IMR-90 (cell line): ENCODE measurements around the gene GSG1L. TPM values are rescaled to one million over a fixed set of nuclear protein-coding genes. Genes with fewer than 3 reads are reported as not detected.

ENCODE experiments used
- ATAC-seq: fragments of 200-7000 bp; cut with Tn5 transposase; 2 replicates; pipeline ENCODE4 v1.9.1; 2020; ENCODE audit warnings: low read depth, mild to moderate bottlenecking, moderate library complexity
- BruUV-seq: library from RNA; stranded (reverse); fragments of 400-500 nt; replicated peaks from 2 replicates; lab custom pipeline; 2021; lab: Mats Ljungman, UMichigan
- CTCF ChIA-PET: fragments of 300-600 bp; formaldehyde crosslinking; extraction: SDS; loops from one replicate; lab custom pipeline; 2021; ENCODE audit warnings: antibody characterized with exemption; lab: Yijun Ruan, JAX
- POLR2A ChIA-PET: fragments of 300-600 bp; sonication (Branson Sonifier 250); formaldehyde crosslinking; loops from one replicate; lab custom pipeline; 2022; ENCODE audit warnings: antibody characterized with exemption; ENCODE audit not compliant: unreplicated experiment; lab: Charles Lee
- DNase-seq: peaks from one replicate; pipeline ENCODE4 v3.0.0; 2013
- H2AFZ ChIP-seq: replicated peaks from 2 replicates; pipeline ENCODE3; 2013; ENCODE audit warnings: low read length, mild to moderate bottlenecking; ENCODE audit not compliant: poor library complexity
- H2AK5ac ChIP-seq: 2 replicates; pipeline ENCODE4 v1.6.1; 2013; ENCODE audit warnings: low read depth, low read length, inconsistent platforms
- H2AK9ac ChIP-seq: replicated peaks from 2 replicates; pipeline ENCODE3; 2013; ENCODE audit warnings: mild to moderate bottlenecking, low read depth, low read length, moderate library complexity; ENCODE audit not compliant: poor library complexity
- H2BK120ac ChIP-seq: 2 replicates; pipeline ENCODE4 v1.6.1; 2013; ENCODE audit warnings: low read depth, low read length, inconsistent platforms
- H2BK15ac ChIP-seq: 3 replicates; pipeline ENCODE4 v1.6.1; 2013; ENCODE audit warnings: low read depth, low read length, inconsistent platforms
- H2BK20ac ChIP-seq: 2 replicates; pipeline ENCODE4 v1.6.1; 2013; ENCODE audit warnings: low read depth, mild to moderate bottlenecking, inconsistent platforms, low read length, moderate library complexity
- H2BK5ac ChIP-seq: 2 replicates; pipeline ENCODE4 v1.6.1; 2013; ENCODE audit warnings: mild to moderate bottlenecking, low read depth, low read length, inconsistent platforms; ENCODE audit not compliant: poor library complexity, severe bottlenecking
- H3K14ac ChIP-seq: replicated peaks from 2 replicates; pipeline ENCODE4 v1.6.1; 2013; ENCODE audit warnings: low read depth, low read length, inconsistent platforms
- H3K18ac ChIP-seq: 2 replicates; pipeline ENCODE4 v1.6.1; 2013; ENCODE audit warnings: low read depth, low read length, control low read depth
- H3K23ac ChIP-seq: 2 replicates; pipeline ENCODE4 v1.6.1; 2013; ENCODE audit warnings: low read depth, low read length, inconsistent platforms
- H3K27ac ChIP-seq: 2 replicates; pipeline ENCODE4 v1.5.1; 2013; ENCODE audit warnings: mild to moderate bottlenecking, control low read depth, low read length; ENCODE audit not compliant: insufficient read depth
- H3K27me3 ChIP-seq: 2 replicates; pipeline ENCODE4 v1.6.1; 2013; ENCODE audit warnings: low read length; ENCODE audit not compliant: control insufficient read depth, insufficient read depth
- H3K36me3 ChIP-seq: 2 replicates; pipeline ENCODE4 v1.6.1; 2013; ENCODE audit warnings: low read length, mixed read lengths; ENCODE audit not compliant: control insufficient read depth, insufficient read depth
- H3K4ac ChIP-seq: 2 replicates; pipeline ENCODE4 v1.6.1; 2013; ENCODE audit warnings: low read depth, low read length, inconsistent platforms
- H3K4me1 ChIP-seq: 2 replicates; pipeline ENCODE4 v1.6.1; 2013; ENCODE audit warnings: low read length, mixed read lengths; ENCODE audit not compliant: control insufficient read depth, insufficient read depth
- H3K4me2 ChIP-seq: 2 replicates; pipeline ENCODE4 v1.6.1; 2013; ENCODE audit warnings: low read depth, mild to moderate bottlenecking, control low read depth, low read length, moderate library complexity
- H3K4me3 ChIP-seq: 2 replicates; pipeline ENCODE4 v1.5.1; 2013; ENCODE audit warnings: low read depth, mild to moderate bottlenecking, control low read depth, low read length, moderate library complexity; ENCODE audit not compliant: insufficient read depth
- H3K56ac ChIP-seq: 2 replicates; pipeline ENCODE4 v1.6.1; 2013; ENCODE audit warnings: low read length, inconsistent platforms; ENCODE audit not compliant: insufficient read depth; ENCODE audit errors: extremely low read depth
- H3K79me1 ChIP-seq, 2 experiments: 2 replicates each; pipeline ENCODE4 v1.6.1; 2013; ENCODE audit warnings: low read length in 2 of 2, inconsistent platforms in 1 of 2, low read depth in 1 of 2
- H3K9ac ChIP-seq: 2 replicates; pipeline ENCODE4 v1.6.1; 2013; ENCODE audit warnings: low read depth, low read length, control low read depth
- H3K9me1 ChIP-seq: 2 replicates; pipeline ENCODE4 v1.6.1; 2013; ENCODE audit warnings: low read length, inconsistent platforms; ENCODE audit not compliant: insufficient read depth
- H3K9me3 ChIP-seq: 2 replicates; pipeline ENCODE4 v1.6.1; 2013; ENCODE audit warnings: low read length; ENCODE audit not compliant: control insufficient read depth, insufficient read depth
- H4K20me1 ChIP-seq: 2 replicates; pipeline ENCODE4 v1.6.1; 2013; ENCODE audit warnings: low read length, inconsistent platforms; ENCODE audit not compliant: insufficient read depth
- H4K5ac ChIP-seq: 2 replicates; pipeline ENCODE4 v1.6.1; 2013; ENCODE audit warnings: mild to moderate bottlenecking, low read depth, low read length, control low read depth
- H4K8ac ChIP-seq, 2 experiments: 2 replicates each; pipeline ENCODE4 v1.6.1; 2013; ENCODE audit warnings: low read depth in 2 of 2, low read length in 2 of 2, control low read depth in 1 of 2, inconsistent platforms in 1 of 2
- H4K91ac ChIP-seq: 2 replicates; pipeline ENCODE4 v1.6.1; 2013; ENCODE audit warnings: low read depth, low read length, inconsistent platforms; ENCODE audit not compliant: insufficient read depth
- BHLHE40 ChIP-seq: fragments of 150-350 bp; IDR thresholded peaks from 2 replicates; pipeline ENCODE4 v1.6.1; 2016; ENCODE audit warnings: mild to moderate bottlenecking, low read depth, low read length
- CEBPB ChIP-seq: IDR thresholded peaks from 2 replicates; pipeline ENCODE4 v1.6.1; 2012; ENCODE audit warnings: low read depth, low read length, improper control_type of control experiment
- CHD1 ChIP-seq: IDR thresholded peaks from 2 replicates; pipeline ENCODE4 v1.6.1; 2012; ENCODE audit warnings: low read depth, low read length, improper control_type of control experiment
- FOS ChIP-seq: fragments of 150-350 bp; IDR thresholded peaks from 2 replicates; pipeline ENCODE4 v1.6.1; 2016; ENCODE audit warnings: low read depth, low read length
- MAFK ChIP-seq: IDR thresholded peaks from 2 replicates; pipeline ENCODE4 v1.6.1; 2012; ENCODE audit warnings: low read depth, low read length, improper control_type of control experiment
- MAZ ChIP-seq: IDR thresholded peaks from 2 replicates; pipeline ENCODE4 v1.6.1; 2012; ENCODE audit warnings: low read depth, mild to moderate bottlenecking, low read length, improper control_type of control experiment, moderate library complexity, borderline replicate concordance
- MXI1 ChIP-seq: IDR thresholded peaks from 2 replicates; pipeline ENCODE4 v1.6.1; 2012; ENCODE audit warnings: low read depth, mild to moderate bottlenecking, low read length, moderate library complexity, borderline replicate concordance
- NFE2L2 ChIP-seq: fragments of 150-350 bp; IDR thresholded peaks from 2 replicates; pipeline ENCODE4 v1.6.1; 2016; ENCODE audit warnings: low read depth, mild to moderate bottlenecking, low read length
- POLR2A ChIP-seq: IDR thresholded peaks from 2 replicates; pipeline ENCODE4 v1.6.1; 2012; ENCODE audit warnings: mild to moderate bottlenecking, low read depth, low read length
- RAD21 ChIP-seq: IDR thresholded peaks from 2 replicates; pipeline ENCODE4 v1.6.1; 2012; ENCODE audit warnings: low read length, improper control_type of control experiment
- RCOR1 ChIP-seq: IDR thresholded peaks from 2 replicates; pipeline ENCODE4 v1.6.1; 2012; ENCODE audit warnings: mild to moderate bottlenecking, low read length, improper control_type of control experiment; ENCODE audit not compliant: insufficient replicate concordance
- RFX5 ChIP-seq: IDR thresholded peaks from 2 replicates; pipeline ENCODE4 v1.8.0; 2012; ENCODE audit warnings: low read depth, mild to moderate bottlenecking, low read length, moderate library complexity
- SMC3 ChIP-seq: fragments of 150-350 bp; IDR thresholded peaks from 2 replicates; pipeline ENCODE4 v1.6.1; 2016; ENCODE audit warnings: low read depth, mild to moderate bottlenecking, antibody characterized with exemption, low read length, moderate library complexity
- WGBS, 2 experiments: methylation state at CpG; one replicate each; pipeline versions ENCODE4 v1.1.5 to v1.1.7; 2013; ENCODE audit warnings: missing lambda C conversion rate in 2 of 2; ENCODE audit not compliant: insufficient read length in 1 of 2; ENCODE audit errors: extremely low coverage in 2 of 2; 5-methylcytosine and 5-hydroxymethylcytosine counted together
- dilution Hi-C: fragments of 300-500 bp; cut with HindIII; formaldehyde crosslinking; loops from one replicate; pipeline ENCODE4 v1.14.3; 2018; ENCODE audit warnings: low sequenced_read_pairs; ENCODE audit not compliant: unreplicated experiment
- in situ Hi-C: fragments of 300-500 bp; cut with MboI; formaldehyde crosslinking; loops from 3 replicates; pipeline ENCODE4 v1.14.3; 2019; ENCODE audit warnings: low sequenced_read_pairs, inconsistent platforms, mixed read lengths
- intact Hi-C: fragments of 100-400 bp; cut with micrococcal nuclease; formaldehyde crosslinking; loops from 2 replicates; pipeline ENCODE4 v1.10.0; 2022
- polyA plus RNA-seq, 3 experiments: library from polyadenylated mRNA; depleted of rRNA; stranded (reverse); fragments of >200 nt; gene quantifications; 2 replicates each; pipeline ENCODE4 v1.2.3, GENCODE V29; 2012; ENCODE audit warnings: low replicate concordance in 1 of 3
- total RNA-seq: library from RNA; depleted of rRNA; stranded (reverse); fragments of >200 nt; gene quantifications from 2 replicates; pipeline ENCODE4 v1.2.3, GENCODE V29; 2012
- TF ChIP-seq, protein P1 (sequence below): conservative IDR thresholded peaks from 2 replicates; pipeline ENCODE4 v1.5.1; 2012; ENCODE audit warnings: mild to moderate bottlenecking, low read depth, low read length, improper control_type of control experiment
- TF ChIP-seq, protein P2 (sequence below): fragments of 150-350 bp; IDR thresholded peaks from 2 replicates; pipeline ENCODE4 v1.6.1; 2017; ENCODE audit warnings: mild to moderate bottlenecking, antibody characterized with exemption, low read length, low read depth
- TF ChIP-seq, protein P3 (sequence below): fragments of 150-350 bp; IDR thresholded peaks from 2 replicates; pipeline ENCODE4 v1.6.1; 2016; ENCODE audit warnings: low read depth, mild to moderate bottlenecking, low read length, moderate library complexity, borderline replicate concordance

GSG1L gene
- total and polyA plus RNA-seq, 2 of the 4 experiments (the other 2 are of a cell fraction) = not detected

DNA sequence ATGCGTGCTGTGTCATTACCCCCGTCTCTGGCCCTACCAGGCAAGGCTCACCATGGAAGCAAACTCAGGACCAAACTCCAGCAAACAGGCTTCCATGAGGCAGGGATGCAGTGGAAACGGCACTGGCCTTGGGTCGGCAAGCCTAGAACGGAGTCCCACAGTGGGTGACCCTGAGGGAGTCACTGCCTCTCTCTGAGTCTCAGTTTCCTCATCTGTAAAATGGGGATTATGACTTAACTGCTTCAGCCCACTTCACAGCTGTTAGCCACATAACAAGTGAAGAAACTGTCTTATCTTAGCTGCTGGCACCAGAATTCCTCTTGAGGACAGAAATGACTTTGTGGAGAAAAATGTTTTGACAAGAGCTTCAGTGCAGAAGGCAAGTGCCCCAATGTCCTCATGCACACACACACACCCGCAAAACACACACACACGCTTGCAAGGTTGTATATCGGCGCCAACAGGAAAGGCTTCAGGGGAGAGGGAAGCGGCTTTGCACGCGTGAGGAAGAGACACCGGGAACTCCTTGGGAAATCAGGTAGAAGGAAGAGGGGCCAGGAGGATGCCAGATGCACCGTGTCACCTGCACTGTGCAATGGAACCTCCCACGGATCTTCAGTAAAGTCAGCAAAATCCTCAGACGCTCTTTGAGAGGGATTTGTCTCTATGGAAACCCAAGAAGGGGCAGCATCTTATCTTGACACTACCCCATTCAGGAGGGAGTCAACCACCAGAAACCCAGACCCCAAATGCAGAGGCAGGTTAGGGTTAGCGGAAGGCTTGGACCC is 53.7 kb downstream of the GSG1L start:
- Histone ChIP-seq H3K14ac (no peak overlapping the region), H3K4me3 (no peak overlapping the region), H3K4ac (no peak overlapping the region), H3K9me3 (no peaks in the 10 kb centered on the region), H4K5ac (no peak overlapping the region), H2AFZ (no peak overlapping the region), H3K36me3 (no peaks in the 10 kb centered on the region), H2AK5ac (no peak overlapping the region), H3K9ac (no peak overlapping the region), H2AK9ac (peak overlapping the region; percentile 37), H3K27ac (no peak overlapping the region), H2BK5ac (no peak overlapping the region), H2BK120ac (no peak overlapping the region), H3K4me1 (0 out of 2 replicates have a peak, but pooled peaks cover 2% of the 10 kb centered on the region), H3K18ac (no peak overlapping the region), H4K91ac (no peak overlapping the region), H2BK20ac (no peak overlapping the region), H2BK15ac (no peak overlapping the region), H3K4me2 (no peak overlapping the region), H3K27me3 (peaks cover 7% of the 10 kb centered on the region), H3K56ac (no peak overlapping the region), H3K79me1 (no peaks in the 10 kb centered on the region), H4K20me1 (no peaks in the 10 kb centered on the region), H3K23ac (no peak overlapping the region), H4K8ac (no peak overlapping the region), H3K9me1 (no peaks in the 10 kb centered on the region)
- in situ Hi-C loops (no loop called here), intact Hi-C loops (no loop called here), dilution Hi-C loops (no loop called here)
- ATAC-seq (no peak), DNase-seq (no peak)
- ChIA-PET POLR2A (no interaction called here), CTCF (no interaction called here)
- TF ChIP-seq MXI1 = no peak
- no peak for TF ChIP-seq SMC3
- TF ChIP-seq BHLHE40 = no peak
- no peak for TF ChIP-seq CEBPB
- no peak for TF ChIP-seq RAD21
- TF ChIP-seq, protein P1, sequence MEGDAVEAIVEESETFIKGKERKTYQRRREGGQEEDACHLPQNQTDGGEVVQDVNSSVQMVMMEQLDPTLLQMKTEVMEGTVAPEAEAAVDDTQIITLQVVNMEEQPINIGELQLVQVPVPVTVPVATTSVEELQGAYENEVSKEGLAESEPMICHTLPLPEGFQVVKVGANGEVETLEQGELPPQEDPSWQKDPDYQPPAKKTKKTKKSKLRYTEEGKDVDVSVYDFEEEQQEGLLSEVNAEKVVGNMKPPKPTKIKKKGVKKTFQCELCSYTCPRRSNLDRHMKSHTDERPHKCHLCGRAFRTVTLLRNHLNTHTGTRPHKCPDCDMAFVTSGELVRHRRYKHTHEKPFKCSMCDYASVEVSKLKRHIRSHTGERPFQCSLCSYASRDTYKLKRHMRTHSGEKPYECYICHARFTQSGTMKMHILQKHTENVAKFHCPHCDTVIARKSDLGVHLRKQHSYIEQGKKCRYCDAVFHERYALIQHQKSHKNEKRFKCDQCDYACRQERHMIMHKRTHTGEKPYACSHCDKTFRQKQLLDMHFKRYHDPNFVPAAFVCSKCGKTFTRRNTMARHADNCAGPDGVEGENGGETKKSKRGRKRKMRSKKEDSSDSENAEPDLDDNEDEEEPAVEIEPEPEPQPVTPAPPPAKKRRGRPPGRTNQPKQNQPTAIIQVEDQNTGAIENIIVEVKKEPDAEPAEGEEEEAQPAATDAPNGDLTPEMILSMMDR = no peak
- TF ChIP-seq POLR2A = no peak
- TF ChIP-seq RFX5 = no peak
- no peak for TF ChIP-seq MAFK
- TF ChIP-seq, protein P2, sequence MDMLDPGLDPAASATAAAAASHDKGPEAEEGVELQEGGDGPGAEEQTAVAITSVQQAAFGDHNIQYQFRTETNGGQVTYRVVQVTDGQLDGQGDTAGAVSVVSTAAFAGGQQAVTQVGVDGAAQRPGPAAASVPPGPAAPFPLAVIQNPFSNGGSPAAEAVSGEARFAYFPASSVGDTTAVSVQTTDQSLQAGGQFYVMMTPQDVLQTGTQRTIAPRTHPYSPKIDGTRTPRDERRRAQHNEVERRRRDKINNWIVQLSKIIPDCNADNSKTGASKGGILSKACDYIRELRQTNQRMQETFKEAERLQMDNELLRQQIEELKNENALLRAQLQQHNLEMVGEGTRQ = no peak
- no peak for TF ChIP-seq NFE2L2
- TF ChIP-seq CHD1 = no peak
- no peak for TF ChIP-seq MAZ
- TF ChIP-seq RCOR1 = no peak
- TF ChIP-seq, protein P3, sequence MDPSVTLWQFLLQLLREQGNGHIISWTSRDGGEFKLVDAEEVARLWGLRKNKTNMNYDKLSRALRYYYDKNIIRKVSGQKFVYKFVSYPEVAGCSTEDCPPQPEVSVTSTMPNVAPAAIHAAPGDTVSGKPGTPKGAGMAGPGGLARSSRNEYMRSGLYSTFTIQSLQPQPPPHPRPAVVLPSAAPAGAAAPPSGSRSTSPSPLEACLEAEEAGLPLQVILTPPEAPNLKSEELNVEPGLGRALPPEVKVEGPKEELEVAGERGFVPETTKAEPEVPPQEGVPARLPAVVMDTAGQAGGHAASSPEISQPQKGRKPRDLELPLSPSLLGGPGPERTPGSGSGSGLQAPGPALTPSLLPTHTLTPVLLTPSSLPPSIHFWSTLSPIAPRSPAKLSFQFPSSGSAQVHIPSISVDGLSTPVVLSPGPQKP = no peak
- no peak for TF ChIP-seq FOS
- 80% methylated on average over 3 of the region's 17 CpGs; no CpG with 5 or more reads in 1 of the 2 experiments for WGBS, 2 experiments
- BruUV-seq = no TSS peak
